Neural progenitor cell (in vitro differentiated cells): Measurements from ENCODE around the gene TBCK.

ENCODE experiments used
- CTCF ChIP-seq: fragments of 200-600 bp; sonication (generic); IDR thresholded peaks from 2 replicates; pipeline ENCODE4 v1.5.1; 2017; ENCODE audit warnings: antibody characterized with exemption, mild to moderate bottlenecking
- EZH2 ChIP-seq: fragments of 200-600 bp; sonication (generic); IDR thresholded peaks from 2 replicates; pipeline ENCODE4 v1.6.1; 2017; ENCODE audit warnings: antibody characterized with exemption, mild to moderate bottlenecking, moderate library complexity

DNA sequence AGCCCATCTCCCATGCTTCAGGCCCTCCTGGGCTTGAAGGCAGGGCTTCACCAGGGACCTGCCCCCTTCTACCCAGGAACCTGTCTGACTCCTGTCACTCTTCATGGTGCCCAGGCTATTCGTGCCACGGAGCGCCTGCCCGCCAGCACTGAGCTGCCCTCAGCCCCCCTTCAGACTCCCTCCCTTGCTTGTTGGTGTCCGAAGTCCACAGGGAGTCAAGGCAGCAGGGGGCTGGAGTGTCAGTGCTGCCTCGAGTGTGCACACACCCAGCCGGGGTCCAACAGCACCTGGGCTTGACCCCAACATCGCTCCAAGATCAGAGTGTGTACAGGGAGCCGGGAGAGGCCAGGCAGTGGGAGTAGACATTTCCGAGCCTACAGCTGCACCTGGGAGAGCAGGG, 59.8 kb downstream of the TBCK start:
- TF ChIP-seq CTCF (no peak), EZH2 (no peak)
